HG03460 (cell line): ENCODE results near the gene ZNF280A.
"Not testable (repeated sequence)": the region's sequence is repeated elsewhere in the genome, so short reads cannot be mapped to it uniquely, and the experiment has no call there.

Source experiments
- ATAC-seq: cut with Tn5 transposase; IDR thresholded peaks from one replicate; pipeline ENCODE4 v1.9.1; 2021; ENCODE audit not compliant: unreplicated experiment

The ZNF280A gene

DNA sequence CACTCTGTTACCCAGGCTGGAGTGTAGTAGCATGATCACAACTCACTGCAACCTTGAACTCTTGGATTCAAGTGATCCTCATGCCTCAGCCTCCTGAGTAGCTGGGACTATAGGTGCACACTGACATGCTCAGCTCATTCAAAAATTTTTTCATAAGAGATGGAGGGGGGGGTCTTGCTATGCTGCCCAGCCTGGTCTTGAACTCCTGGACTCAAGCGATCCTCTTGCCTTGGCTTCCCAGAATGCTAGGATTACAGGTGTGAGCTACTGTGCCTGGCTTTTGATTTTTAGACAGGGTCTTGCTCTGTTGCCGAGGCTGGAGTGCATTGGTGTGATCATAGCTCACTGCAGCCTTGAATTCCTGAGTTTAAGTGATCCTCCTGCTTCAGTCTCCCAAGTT lies 25.0 kb upstream of the ZNF280A start:
- no peak for ATAC-seq

- no peak for ATAC-seq
Measured at GRCh38 chr22:22538226-22538989, 18.3 kb upstream of the ZNF280A start.

- no peak for ATAC-seq
Measured at GRCh38 chr22:22536916-22537315, 16.8 kb upstream of the ZNF280A start.

- ATAC-seq = no peak
Measured at GRCh38 chr22:22536515-22536914, 16.4 kb upstream of the ZNF280A start.

DNA sequence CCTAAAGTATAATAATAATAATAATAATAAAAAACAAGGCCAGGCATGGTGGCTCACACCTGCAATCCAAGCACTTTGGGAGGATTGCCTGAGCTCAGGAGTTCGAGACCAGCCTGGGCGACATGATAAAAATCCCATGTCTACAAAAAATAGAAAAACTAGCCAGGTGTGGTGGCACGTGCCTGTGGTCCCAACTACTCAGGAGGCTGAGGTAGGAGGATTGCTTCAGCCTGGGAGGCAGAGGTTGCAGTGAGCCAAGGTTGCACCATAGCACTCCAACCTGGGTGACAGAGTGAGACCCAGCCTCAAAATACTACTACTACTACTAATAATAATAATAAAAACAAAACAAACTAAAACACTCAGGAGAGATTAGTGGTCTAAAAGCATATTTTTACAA lies 15.6 kb upstream of the ZNF280A start:
- no peak for ATAC-seq

- ATAC-seq = no peak
Measured at GRCh38 chr22:22534604-22535415, 14.7 kb upstream of the ZNF280A start.

DNA sequence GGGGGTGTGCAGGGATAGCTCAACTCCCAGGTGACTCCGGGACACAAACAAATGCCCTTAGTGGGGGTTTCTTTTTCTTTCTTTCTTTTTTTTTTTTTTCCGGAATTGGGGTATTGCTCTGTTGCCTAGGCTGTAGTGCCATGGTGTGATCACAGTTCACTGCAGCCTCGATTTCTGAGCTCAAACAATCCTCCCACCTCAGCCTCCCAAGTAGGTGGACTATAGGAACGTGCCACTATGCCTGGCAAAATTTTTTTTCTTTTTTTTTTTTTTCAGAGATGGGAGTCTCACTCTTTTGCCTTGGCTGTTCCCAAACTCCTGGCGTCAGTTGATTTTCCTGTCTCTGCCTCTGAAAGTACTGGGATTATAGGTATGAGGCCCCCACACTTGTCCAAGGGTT lies 13.8 kb upstream of the ZNF280A start:
- no peak for ATAC-seq

DNA sequence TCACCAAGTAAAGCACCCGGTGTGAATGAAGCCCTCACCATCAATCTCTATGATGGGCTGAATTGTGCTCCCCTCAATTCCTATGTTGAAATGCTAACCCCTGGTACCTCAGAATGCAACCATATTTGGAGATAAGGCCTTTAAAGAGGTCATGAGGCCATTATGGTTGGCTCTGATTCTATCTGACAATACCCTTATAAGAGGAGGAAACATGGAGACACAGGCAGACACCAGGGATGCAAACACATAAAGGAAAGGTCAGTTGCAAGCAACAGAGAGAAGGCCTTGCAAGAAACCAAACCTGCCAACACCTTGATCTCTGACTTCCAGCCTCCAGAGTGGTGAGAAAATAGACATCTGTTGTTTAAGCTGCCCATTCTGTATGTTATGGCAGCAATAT lies 13.3 kb upstream of the ZNF280A start:
- no peak for ATAC-seq

GRCh38 chr22:22532547-22533071 lies 12.5 kb upstream of the ZNF280A start:
- not testable (repeated sequence) for ATAC-seq

GRCh38 chr22:22531770-22532546 lies 11.9 kb upstream of the ZNF280A start:
- ATAC-seq = no peak

- no peak for ATAC-seq
Measured at GRCh38 chr22:22528780-22529179, 8.7 kb upstream of the ZNF280A start.

- ATAC-seq = no peak
Measured at GRCh38 chr22:22527312-22527711, 7.2 kb upstream of the ZNF280A start.

- no peak for ATAC-seq
Measured at GRCh38 chr22:22526125-22526912, 6.2 kb upstream of the ZNF280A start.

- ATAC-seq = no peak
Measured at GRCh38 chr22:22523494-22523893, 3.4 kb upstream of the ZNF280A start.

DNA sequence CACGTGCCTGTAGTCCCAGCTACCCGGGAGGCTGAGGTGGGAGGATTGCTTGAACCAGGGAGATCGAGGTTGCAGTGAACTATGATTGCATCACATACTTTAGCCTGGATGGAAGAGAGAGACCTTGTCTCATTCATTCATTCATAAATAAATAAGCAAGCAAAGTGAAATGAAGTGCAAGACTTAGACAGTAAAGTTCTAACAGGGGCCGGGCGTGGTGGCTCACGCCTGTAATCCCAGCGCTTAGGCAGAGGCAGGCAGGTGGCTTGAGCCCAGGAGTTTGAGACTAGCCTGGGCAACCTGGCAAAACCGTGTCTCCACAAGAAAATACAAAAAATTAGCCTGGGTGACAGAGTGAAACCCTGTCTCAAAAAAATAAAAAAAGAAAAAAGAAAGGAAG lies 1.6 kb upstream of the ZNF280A start:
- ATAC-seq = no peak

- ATAC-seq = no peak
Measured at GRCh38 chr22:22520667-22521602, 865 bp upstream of the ZNF280A start.

DNA sequence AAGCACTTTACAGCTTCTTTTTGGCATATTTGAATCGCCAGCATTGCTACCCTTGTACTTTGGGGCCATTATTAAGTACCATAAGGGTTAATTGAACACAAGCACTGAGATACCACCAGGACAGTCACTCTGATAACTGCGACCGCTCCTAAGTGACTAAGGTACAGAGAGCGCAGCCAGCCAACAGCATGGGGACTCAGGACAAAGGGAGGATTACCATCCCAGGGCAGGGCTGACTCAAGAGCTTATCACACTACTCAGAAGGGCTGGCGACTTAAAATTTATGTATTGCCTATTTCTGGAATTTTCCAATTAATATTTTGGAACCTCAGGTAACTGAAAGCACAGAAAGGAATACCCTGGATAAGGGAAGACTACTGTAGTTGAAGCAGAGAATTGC lies 479 bp downstream of the ZNF280A start:
- no peak for ATAC-seq

DNA sequence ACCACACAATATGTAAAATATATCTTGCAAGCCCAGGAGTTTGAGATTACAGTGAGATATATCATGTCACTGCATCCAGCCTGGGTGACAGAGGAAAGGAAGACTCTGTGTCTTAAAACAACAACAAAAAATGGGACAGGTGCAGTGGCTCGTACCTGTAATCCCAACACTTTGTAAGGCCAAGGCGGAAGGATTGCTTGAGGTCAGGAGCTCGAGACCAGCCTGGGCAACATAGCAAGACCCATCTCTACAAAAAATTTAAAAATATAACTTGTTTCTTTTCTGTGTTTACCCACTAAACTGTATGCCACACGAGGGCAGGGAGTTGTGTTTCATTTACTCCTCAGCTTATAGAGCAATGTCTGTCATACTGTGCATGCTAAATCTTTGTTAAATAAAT lies 3.1 kb downstream of the ZNF280A start:
- no peak for ATAC-seq

DNA sequence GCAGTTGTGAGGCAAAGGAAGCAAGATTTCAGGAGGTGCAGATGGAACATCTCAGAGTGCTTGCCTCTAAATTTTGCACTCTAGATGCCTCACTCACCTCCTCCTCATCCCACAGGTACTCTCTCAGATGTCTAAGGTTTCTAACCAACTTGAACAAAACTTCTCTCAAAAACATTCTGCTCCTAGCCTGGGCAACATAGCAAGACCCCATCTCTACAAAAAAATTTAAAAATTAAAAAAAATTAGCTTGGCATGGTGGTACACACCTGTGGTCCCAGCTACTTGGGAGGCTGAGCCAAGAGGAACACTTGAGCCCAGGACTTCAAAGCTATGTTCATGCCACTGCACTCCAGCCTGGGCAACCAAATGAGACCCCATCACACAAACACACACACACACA lies 4.2 kb downstream of the ZNF280A start:
- ATAC-seq = no peak
